Hepatocyte (in vitro differentiated cells): ENCODE measurements around the gene IP6K2. TPM values are rescaled to one million over a fixed set of nuclear protein-coding genes. Genes with fewer than 3 reads are reported as not detected.

Experiments
- DNase-seq: peaks from one replicate; pipeline ENCODE4 v3.0.0-alpha.2; 2016; ENCODE audit warnings: low spot score
- H2AFZ ChIP-seq: fragments of 200-600 bp; sonication (generic); 2 replicates; pipeline ENCODE4 v1.6.0; 2016; ENCODE audit warnings: antibody characterized with exemption, mild to moderate bottlenecking
- H3K27ac ChIP-seq: fragments of 200-600 bp; sonication (generic); 2 replicates; pipeline ENCODE4 v1.5.1; 2016; ENCODE audit warnings: mild to moderate bottlenecking
- H3K27me3 ChIP-seq: fragments of 200-600 bp; sonication (generic); 2 replicates; pipeline ENCODE4 v1.6.1; 2016
- H3K36me3 ChIP-seq: fragments of 200-600 bp; sonication (generic); replicated peaks from 2 replicates; pipeline ENCODE4 v1.5.1; 2016; ENCODE audit warnings: low read depth; ENCODE audit not compliant: insufficient read depth
- H3K4me1 ChIP-seq: fragments of 200-600 bp; sonication (generic); 2 replicates; pipeline ENCODE4 v1.5.1; 2016; ENCODE audit warnings: mild to moderate bottlenecking, moderate library complexity; ENCODE audit not compliant: insufficient read depth
- H3K4me2 ChIP-seq: fragments of 200-600 bp; sonication (generic); 2 replicates; pipeline ENCODE4 v1.6.0; 2016
- H3K4me3 ChIP-seq: fragments of 200-600 bp; sonication (generic); 2 replicates; pipeline ENCODE4 v1.5.1; 2016; ENCODE audit warnings: mild to moderate bottlenecking
- H3K79me2 ChIP-seq: fragments of 200-600 bp; sonication (generic); 2 replicates; pipeline ENCODE4 v1.6.0; 2017; ENCODE audit warnings: mild to moderate bottlenecking
- H3K9me2 ChIP-seq: fragments of 200-600 bp; sonication (generic); replicated peaks from 2 replicates; pipeline ENCODE4 v1.6.0; 2017; ENCODE audit warnings: mild to moderate bottlenecking; ENCODE audit not compliant: insufficient read depth
- H3K9me3 ChIP-seq: fragments of 200-600 bp; sonication (generic); 2 replicates; pipeline ENCODE4 v1.5.1; 2016; ENCODE audit warnings: low read depth, mild to moderate bottlenecking
- H4K20me1 ChIP-seq: fragments of 200-600 bp; sonication (generic); 2 replicates; pipeline ENCODE4 v1.6.0; 2016; ENCODE audit warnings: mild to moderate bottlenecking; ENCODE audit not compliant: insufficient read depth, poor library complexity, severe bottlenecking
- EZH2 ChIP-seq: fragments of 200-600 bp; sonication (generic); IDR thresholded peaks from 2 replicates; pipeline ENCODE4 v1.6.1; 2016; ENCODE audit warnings: antibody characterized with exemption, mild to moderate bottlenecking, borderline replicate concordance
- EZH2phosphoT487 ChIP-seq: fragments of 200-600 bp; sonication (generic); IDR thresholded peaks from one replicate; pipeline ENCODE4 v1.6.1; 2018; ENCODE audit warnings: antibody characterized with exemption, mild to moderate bottlenecking, low read depth, moderate library complexity; ENCODE audit not compliant: unreplicated experiment, severe bottlenecking
- WGBS: methylation state at CpG from one replicate; pipeline ENCODE4 v1.1.6; 2016; ENCODE audit warnings: low lambda C conversion rate; ENCODE audit errors: missing lambda C conversion rate; 5-methylcytosine and 5-hydroxymethylcytosine counted together
- polyA plus RNA-seq: library from polyadenylated mRNA; unstranded; fragments of >200 nt; fragmentation: Nextera tagmentation; extraction: Ambion mirVana; gene quantifications from 2 replicates; pipeline ENCODE4 v1.2.1, GENCODE V29; 2016
- total RNA-seq: library from RNA; depleted of rRNA; stranded (reverse); fragments of >200 nt; gene quantifications from 2 replicates; pipeline ENCODE4 v1.2.3, GENCODE V29; 2014
- TF ChIP-seq, protein P1 (sequence below): fragments of 200-600 bp; sonication (generic); IDR thresholded peaks from 2 replicates; pipeline ENCODE4 v1.5.1; 2016; ENCODE audit warnings: antibody characterized with exemption, mild to moderate bottlenecking; ENCODE audit not compliant: poor library complexity

Gene IP6K2
- total and polyA plus RNA-seq, 2 experiments from 2014 or later = 112 to 155 TPM

DNA sequence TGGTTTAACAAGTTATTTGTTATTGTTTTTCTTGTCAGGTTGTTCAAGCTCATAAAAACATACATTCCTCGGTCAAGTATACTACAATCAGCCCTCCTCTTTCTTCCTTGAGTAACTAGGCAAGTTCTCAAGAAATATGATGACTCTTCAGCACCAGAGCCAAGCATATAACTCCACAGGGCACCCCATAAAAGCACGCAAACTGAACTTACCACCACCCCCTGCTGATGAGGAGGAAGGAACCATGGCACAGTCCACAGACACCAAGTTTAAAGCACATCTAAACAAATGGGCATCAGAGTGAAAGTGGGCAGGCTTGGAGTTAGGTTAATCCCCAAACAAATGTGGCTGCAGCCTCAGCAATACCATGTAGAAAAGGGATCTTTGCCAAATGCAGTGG, 5.3 kb downstream of the IP6K2 start:
- whole genome bisulfite sequencing = 82% methylated on average over 2 of the region's 2 CpGs
- Histone ChIP-seq H4K20me1 (peaks cover 97% of the 10 kb centered on the region), H3K36me3 (no peaks in the 10 kb centered on the region)

DNA sequence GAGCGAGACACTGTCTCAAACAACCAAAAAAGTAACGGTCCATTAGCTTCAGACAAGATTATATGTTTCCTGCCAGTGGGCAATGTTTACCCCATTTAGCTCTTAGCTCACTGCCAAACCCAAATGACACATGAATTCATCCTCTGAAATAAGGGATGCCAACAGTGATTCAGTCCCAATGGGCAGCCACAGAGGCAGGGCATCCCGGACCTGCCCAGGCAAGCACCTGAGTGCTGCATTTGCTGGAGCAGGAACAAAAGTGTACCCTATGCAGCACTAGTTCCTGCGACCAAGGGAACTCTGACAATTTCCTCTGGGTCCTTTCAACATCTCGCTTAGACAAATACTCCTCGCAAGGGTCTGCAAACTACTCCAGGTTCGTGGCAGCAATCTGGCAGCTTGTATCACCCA, 8.0 kb downstream of the IP6K2 start:
- H2AFZ ChIP-seq = no peak overlapping the region
- H3K9me3 ChIP-seq = no peaks in the 10 kb centered on the region
- 88% methylated on average over 7 of the region's 7 CpGs for WGBS
- no peak overlapping the region for H3K27ac ChIP-seq
- peaks cover 24% of the 10 kb centered on the region for H3K4me1 ChIP-seq
- H3K27me3 ChIP-seq = no peaks in the 10 kb centered on the region
- no peak overlapping the region for H3K4me3 ChIP-seq
- TF ChIP-seq EZH2phosphoT487 = no peak
- no peaks in the 10 kb centered on the region for H3K36me3 ChIP-seq
- H3K4me2 ChIP-seq = no peak overlapping the region
- DNase-seq = no peak
- no peaks in the 10 kb centered on the region for H3K9me2 ChIP-seq
- H4K20me1 ChIP-seq = peaks cover 100% of the 10 kb centered on the region
- H3K79me2 ChIP-seq = peaks cover 100% of the 10 kb centered on the region

More for the DNA sequence above, 5.3 kb downstream of the IP6K2 start:
- TF ChIP-seq EZH2phosphoT487 = no peak
- TF ChIP-seq, protein P1, sequence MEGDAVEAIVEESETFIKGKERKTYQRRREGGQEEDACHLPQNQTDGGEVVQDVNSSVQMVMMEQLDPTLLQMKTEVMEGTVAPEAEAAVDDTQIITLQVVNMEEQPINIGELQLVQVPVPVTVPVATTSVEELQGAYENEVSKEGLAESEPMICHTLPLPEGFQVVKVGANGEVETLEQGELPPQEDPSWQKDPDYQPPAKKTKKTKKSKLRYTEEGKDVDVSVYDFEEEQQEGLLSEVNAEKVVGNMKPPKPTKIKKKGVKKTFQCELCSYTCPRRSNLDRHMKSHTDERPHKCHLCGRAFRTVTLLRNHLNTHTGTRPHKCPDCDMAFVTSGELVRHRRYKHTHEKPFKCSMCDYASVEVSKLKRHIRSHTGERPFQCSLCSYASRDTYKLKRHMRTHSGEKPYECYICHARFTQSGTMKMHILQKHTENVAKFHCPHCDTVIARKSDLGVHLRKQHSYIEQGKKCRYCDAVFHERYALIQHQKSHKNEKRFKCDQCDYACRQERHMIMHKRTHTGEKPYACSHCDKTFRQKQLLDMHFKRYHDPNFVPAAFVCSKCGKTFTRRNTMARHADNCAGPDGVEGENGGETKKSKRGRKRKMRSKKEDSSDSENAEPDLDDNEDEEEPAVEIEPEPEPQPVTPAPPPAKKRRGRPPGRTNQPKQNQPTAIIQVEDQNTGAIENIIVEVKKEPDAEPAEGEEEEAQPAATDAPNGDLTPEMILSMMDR = no peak
- no peak for TF ChIP-seq EZH2
- no peak for DNase-seq
- H3K9me3 ChIP-seq = no peaks in the 10 kb centered on the region
- no peaks in the 10 kb centered on the region for H3K9me2 ChIP-seq
- peak overlapping the region; percentile 89 for H3K4me2 ChIP-seq
- H2AFZ ChIP-seq = no peak overlapping the region
- no peak overlapping the region for H3K4me3 ChIP-seq
- no peaks in the 10 kb centered on the region for H3K27me3 ChIP-seq
- H3K79me2 ChIP-seq = peaks cover 100% of the 10 kb centered on the region
- no peak overlapping the region for H3K27ac ChIP-seq
- peaks cover 29% of the 10 kb centered on the region for H3K4me1 ChIP-seq

- DNase-seq = no peak
- TF ChIP-seq EZH2phosphoT487 = no peak
- TF ChIP-seq, protein P1 = no peak
- TF ChIP-seq EZH2 = no peak
- H2AFZ ChIP-seq = no peak overlapping the region
- no peaks in the 10 kb centered on the region for H3K9me2 ChIP-seq
- peak overlapping the region; percentile 18 for H3K27ac ChIP-seq
- H3K9me3 ChIP-seq = no peaks in the 10 kb centered on the region
- no peak overlapping the region for H3K4me2 ChIP-seq
- peaks cover 18% of the 10 kb centered on the region for H3K4me1 ChIP-seq
- WGBS = 73% methylated on average over 2 of the region's 2 CpGs
- H4K20me1 ChIP-seq = peaks cover 100% of the 10 kb centered on the region
- H3K79me2 ChIP-seq = peaks cover 100% of the 10 kb centered on the region
- no peak overlapping the region for H3K4me3 ChIP-seq
- no peaks in the 10 kb centered on the region for H3K27me3 ChIP-seq
- no peaks in the 10 kb centered on the region for H3K36me3 ChIP-seq
These were observed 8.5 kb downstream of the IP6K2 start for GRCh38 chr3:48708481-48708889.

GRCh38 chr3:48707157-48707556, 9.9 kb downstream of the IP6K2 start:
- Histone ChIP-seq H2AFZ (no peak overlapping the region), H3K36me3 (no peaks in the 10 kb centered on the region), H3K79me2 (peaks cover 100% of the 10 kb centered on the region), H3K9me2 (no peaks in the 10 kb centered on the region), H3K4me3 (no peak overlapping the region), H3K4me2 (no peak overlapping the region), H3K27me3 (no peaks in the 10 kb centered on the region), H3K9me3 (no peaks in the 10 kb centered on the region), H4K20me1 (peaks cover 100% of the 10 kb centered on the region), H3K27ac (no peak overlapping the region), H3K4me1 (peaks cover 5% of the 10 kb centered on the region)
- TF ChIP-seq EZH2phosphoT487 = no peak
- TF ChIP-seq, protein P1 = no peak
- no peak for TF ChIP-seq EZH2
- no peak for DNase-seq
- WGBS = 90% methylated on average over 5 of the region's 5 CpGs
